ENCODE results near the gene SNUPN.
"Not testable (repeated sequence)": the region's sequence is repeated elsewhere in the genome, so short reads cannot be mapped to it uniquely, and the experiment has no call there.

Gene SNUPN

DNA sequence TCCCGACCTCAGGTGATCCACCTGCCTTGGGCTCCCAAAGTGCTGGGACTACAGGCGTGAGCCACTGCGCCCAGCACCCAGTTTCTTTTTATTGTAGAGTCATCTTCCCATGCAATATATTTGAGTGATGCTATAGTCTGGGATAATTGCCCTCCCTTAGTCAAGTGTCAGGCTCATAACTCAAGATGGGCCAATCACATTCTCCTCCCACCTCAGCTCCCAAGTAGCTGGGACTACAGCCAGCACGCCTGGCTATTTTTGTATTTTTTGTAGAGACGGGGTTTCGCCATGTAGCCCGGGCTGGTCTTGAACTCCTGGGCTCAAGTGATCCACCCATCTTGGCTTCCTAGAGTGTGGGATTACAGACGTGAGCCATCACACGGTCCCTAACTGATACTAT, 31.2 kb downstream of the SNUPN start:
- no peaks in the 10 kb centered on the region for H3K9me3 Mint-ChIP-seq
- peaks cover 20% of the 10 kb centered on the region for H3K4me1 Mint-ChIP-seq (ENCODE audit: low read depth)
- H3K27me3 Mint-ChIP-seq: no peaks in the 10 kb centered on the region
- intact Hi-C loops (cut with micrococcal nuclease): no loop called here
- no peak overlapping the region for H3K4me3 Mint-ChIP-seq
- H3K27ac Mint-ChIP-seq: no peak overlapping the region
- H3K36me3 Mint-ChIP-seq (ENCODE audit: low read depth): peaks cover 90% of the 10 kb centered on the region

- Mint-ChIP-seq H3K27me3 (no peaks in the 10 kb centered on the region), H3K9me3 (no peaks in the 10 kb centered on the region), H3K36me3 (ENCODE audit: low read depth) (peaks cover 79% of the 10 kb centered on the region), H3K4me3 (no peak overlapping the region), H3K27ac (no peak overlapping the region), H3K4me1 (ENCODE audit: low read depth) (peaks cover 2% of the 10 kb centered on the region)
- intact Hi-C loops (cut with micrococcal nuclease): no loop called here
Measured at GRCh38 chr15:75591655-75592364, 33.7 kb downstream of the SNUPN start.

- H3K27me3 Mint-ChIP-seq: no peaks in the 10 kb centered on the region
- H3K27ac Mint-ChIP-seq: no peak overlapping the region
- no peaks in the 10 kb centered on the region for H3K4me1 Mint-ChIP-seq (ENCODE audit: low read depth)
- no peak overlapping the region for H3K4me3 Mint-ChIP-seq
- H3K9me3 Mint-ChIP-seq: no peaks in the 10 kb centered on the region
- intact Hi-C loops (cut with micrococcal nuclease): no loop called here
- peaks cover 70% of the 10 kb centered on the region for H3K36me3 Mint-ChIP-seq (ENCODE audit: low read depth)
Measured at GRCh38 chr15:75590239-75590638, 35.3 kb downstream of the SNUPN start.

DNA sequence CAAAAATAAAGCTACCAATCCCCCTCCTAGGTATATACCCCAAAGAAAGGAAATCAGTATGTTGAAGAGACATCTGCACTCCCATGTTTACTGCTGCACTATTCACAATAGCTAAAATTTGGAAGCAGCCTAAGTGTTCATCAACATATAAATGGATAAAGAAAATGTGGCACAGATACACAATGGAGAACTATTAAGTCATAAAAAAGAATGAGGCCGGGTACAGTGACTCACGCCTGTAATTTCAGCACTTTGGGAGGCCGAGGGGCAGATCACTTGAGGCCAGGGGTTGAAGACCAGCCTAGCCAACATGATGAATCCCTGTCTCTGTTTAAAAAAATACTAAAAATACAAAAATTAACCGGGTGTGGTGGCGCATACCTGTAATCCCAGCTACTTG, 36.5 kb downstream of the SNUPN start:
- Mint-ChIP-seq H3K27ac (no peak overlapping the region), H3K4me3 (no peak overlapping the region), H3K27me3 (no peaks in the 10 kb centered on the region), H3K36me3 (ENCODE audit: low read depth) (peaks cover 62% of the 10 kb centered on the region), H3K4me1 (ENCODE audit: low read depth) (peaks cover 7% of the 10 kb centered on the region), H3K9me3 (no peaks in the 10 kb centered on the region)
- intact Hi-C loops (cut with micrococcal nuclease): no loop called here

- H3K27me3 Mint-ChIP-seq; intact Hi-C loops (cut with micrococcal nuclease); H3K9me3 Mint-ChIP-seq; H3K27ac Mint-ChIP-seq; H3K4me3 Mint-ChIP-seq: not testable (repeated sequence)
- Mint-ChIP-seq H3K36me3 (ENCODE audit: low read depth) (peaks cover 38% of the 10 kb centered on the region), H3K4me1 (ENCODE audit: low read depth) (peaks cover 16% of the 10 kb centered on the region)
Measured at GRCh38 chr15:75586422-75586821, 39.1 kb downstream of the SNUPN start.

DNA sequence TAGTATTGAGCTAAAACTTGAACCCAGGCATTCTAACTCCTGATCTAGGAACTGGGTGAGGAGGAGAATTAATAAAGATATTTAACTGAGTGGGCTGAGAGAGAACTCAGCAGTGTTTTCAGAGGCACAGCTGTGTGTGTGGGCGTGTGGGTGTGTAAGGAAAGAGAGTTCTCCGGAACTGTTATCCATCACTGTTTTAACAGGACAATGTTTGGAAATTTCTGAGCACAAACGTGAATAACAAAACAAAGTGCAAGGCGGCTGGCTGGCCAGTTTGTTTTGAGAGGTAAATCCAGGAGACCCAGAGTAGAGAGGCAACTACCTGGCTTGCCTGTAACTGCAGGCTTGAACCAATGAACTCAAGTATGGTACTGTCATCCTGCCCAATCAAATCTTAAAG, 41.4 kb downstream of the SNUPN start:
- Mint-ChIP-seq H3K4me1 (ENCODE audit: low read depth) (peaks cover 22% of the 10 kb centered on the region), H3K27me3 (no peaks in the 10 kb centered on the region), H3K9me3 (no peaks in the 10 kb centered on the region), H3K36me3 (ENCODE audit: low read depth) (peaks cover 17% of the 10 kb centered on the region), H3K4me3 (no peak overlapping the region), H3K27ac (peak overlapping the region; percentile 25)
- intact Hi-C loops (cut with micrococcal nuclease): no loop called here

DNA sequence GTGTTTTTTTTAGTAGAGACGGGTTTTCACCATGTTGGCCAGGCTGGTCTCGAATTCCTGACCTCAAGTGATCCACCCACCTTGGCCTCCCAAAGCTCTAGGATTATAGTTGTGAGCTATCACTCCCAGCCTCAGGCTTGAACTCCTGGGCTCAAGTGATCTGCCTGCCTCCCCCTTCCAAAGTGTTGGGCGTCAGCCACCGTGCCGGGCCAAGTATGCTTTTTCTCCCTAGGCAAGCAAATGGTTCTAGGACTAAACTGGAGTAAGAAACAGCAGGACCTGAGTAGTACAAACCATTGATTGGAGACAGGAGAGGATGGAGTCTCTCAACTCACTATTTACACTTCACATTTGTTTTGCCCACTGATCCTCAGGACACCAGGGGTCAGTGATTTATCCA, 41.8 kb downstream of the SNUPN start:
- Mint-ChIP-seq H3K36me3 (ENCODE audit: low read depth) (peaks cover 13% of the 10 kb centered on the region), H3K4me1 (ENCODE audit: low read depth) (peaks cover 22% of the 10 kb centered on the region), H3K27ac (peak overlapping the region; percentile 25), H3K27me3 (no peaks in the 10 kb centered on the region), H3K9me3 (no peaks in the 10 kb centered on the region), H3K4me3 (no peak overlapping the region)
- intact Hi-C loops (cut with micrococcal nuclease): no loop called here

DNA sequence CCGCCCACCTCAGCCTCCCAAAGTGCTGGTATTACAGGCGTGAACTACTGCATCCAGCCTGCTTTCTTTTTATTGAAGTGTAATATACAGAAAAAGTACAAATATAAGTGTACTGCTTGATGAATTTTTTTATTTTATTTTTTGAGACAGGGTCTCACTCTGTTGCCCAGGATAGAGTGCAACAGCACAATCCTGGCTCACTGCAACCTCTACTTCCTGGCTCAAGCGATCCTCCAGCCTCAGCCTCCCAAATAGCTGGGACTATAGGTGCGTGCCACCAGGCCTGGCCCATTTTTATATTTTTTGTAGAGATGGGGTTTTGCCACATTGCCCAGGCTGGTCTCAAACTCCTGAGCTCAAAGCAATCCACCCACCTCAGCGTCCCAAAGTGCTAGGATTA, 42.6 kb downstream of the SNUPN start:
- H3K9me3 Mint-ChIP-seq; intact Hi-C loops (cut with micrococcal nuclease); H3K4me3 Mint-ChIP-seq; H3K27me3 Mint-ChIP-seq: not testable (repeated sequence)
- Mint-ChIP-seq H3K36me3 (ENCODE audit: low read depth) (peaks cover 19% of the 10 kb centered on the region), H3K4me1 (ENCODE audit: low read depth) (peaks cover 22% of the 10 kb centered on the region), H3K27ac (peak overlapping the region; percentile 25)

- intact Hi-C loops (cut with micrococcal nuclease): loop anchor here (5.0 kb wide), 4 partner anchors 47 to 127 kb away; partner anchors contain the start of genes SIN3A, SNUPN and SNX33
- peak within 1 kb of the TSS; percentile 92 for H3K4me3 Mint-ChIP-seq
- peaks cover 20% of the 10 kb centered on the region for H3K4me1 Mint-ChIP-seq (ENCODE audit: low read depth)
Measured at GRCh38 chr15:75578948-75579920, 46.3 kb downstream of the SNUPN start, which contains the start of gene PTPN9. Gene PTPN9, minus strand, starts transcription at chr15:75579315. Its CDS starts 539 bp downstream, at chr15:75578776.

DNA sequence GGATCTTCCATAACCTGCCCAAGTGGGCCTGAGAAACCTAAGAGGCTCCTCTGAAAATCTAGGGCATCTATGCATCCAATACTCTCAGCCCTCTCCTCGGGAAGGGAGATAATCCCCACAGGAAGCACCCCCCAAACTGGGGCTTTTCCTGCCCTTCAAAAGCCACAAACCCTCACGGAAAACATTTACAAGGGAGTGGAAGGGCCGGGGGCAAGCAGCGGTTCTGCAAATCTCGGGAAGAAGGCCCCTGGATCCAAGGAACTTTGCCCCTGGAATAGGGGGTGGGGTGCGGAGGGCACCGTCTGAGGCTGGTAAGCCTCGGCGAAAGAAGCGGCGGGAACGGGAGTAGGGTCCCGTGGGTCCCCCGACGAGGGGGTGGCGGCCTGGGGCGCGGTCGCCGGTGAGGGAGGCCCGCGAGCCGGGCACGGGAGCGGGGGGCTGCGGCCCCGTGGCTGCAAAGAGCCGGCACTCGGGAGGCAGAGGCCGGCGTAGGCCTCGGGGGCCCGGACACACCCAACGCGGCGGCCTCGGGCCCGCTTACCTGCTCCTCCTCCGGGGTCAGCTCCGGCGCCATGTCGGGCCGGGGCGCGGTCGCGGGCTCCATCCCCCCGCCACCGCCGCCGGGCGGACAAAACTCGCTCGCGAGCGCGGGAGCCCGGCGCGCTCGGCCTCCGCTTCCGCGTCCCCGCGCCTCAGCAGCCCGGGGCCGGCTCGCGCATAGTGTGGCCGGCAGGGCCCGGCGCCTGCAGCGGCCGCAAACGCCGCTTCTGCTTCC, 47.2 kb downstream of the SNUPN start:
- intact Hi-C loops (cut with micrococcal nuclease): loop anchor here (5.0 kb wide), 4 partner anchors 46 to 126 kb away; partner anchors contain the start of genes SIN3A, SNUPN and SNX33
- Mint-ChIP-seq H3K4me1 (ENCODE audit: low read depth) (peaks cover 20% of the 10 kb centered on the region), H3K4me3 (peak overlapping the region; percentile 92), H3K27ac (peak overlapping the region; percentile 95), H3K36me3 (ENCODE audit: low read depth) (peaks cover 24% of the 10 kb centered on the region), H3K27me3 (no peaks in the 10 kb centered on the region), H3K9me3 (no peaks in the 10 kb centered on the region)

More at GRCh38 chr15:75578948-75579920, 46.3 kb downstream of the SNUPN start, which contains the start of gene PTPN9:
- Mint-ChIP-seq H3K27me3 (no peaks in the 10 kb centered on the region), H3K36me3 (ENCODE audit: low read depth) (peaks cover 16% of the 10 kb centered on the region), H3K9me3 (no peaks in the 10 kb centered on the region), H3K27ac (peak within 1 kb of the TSS; percentile 95)

DNA sequence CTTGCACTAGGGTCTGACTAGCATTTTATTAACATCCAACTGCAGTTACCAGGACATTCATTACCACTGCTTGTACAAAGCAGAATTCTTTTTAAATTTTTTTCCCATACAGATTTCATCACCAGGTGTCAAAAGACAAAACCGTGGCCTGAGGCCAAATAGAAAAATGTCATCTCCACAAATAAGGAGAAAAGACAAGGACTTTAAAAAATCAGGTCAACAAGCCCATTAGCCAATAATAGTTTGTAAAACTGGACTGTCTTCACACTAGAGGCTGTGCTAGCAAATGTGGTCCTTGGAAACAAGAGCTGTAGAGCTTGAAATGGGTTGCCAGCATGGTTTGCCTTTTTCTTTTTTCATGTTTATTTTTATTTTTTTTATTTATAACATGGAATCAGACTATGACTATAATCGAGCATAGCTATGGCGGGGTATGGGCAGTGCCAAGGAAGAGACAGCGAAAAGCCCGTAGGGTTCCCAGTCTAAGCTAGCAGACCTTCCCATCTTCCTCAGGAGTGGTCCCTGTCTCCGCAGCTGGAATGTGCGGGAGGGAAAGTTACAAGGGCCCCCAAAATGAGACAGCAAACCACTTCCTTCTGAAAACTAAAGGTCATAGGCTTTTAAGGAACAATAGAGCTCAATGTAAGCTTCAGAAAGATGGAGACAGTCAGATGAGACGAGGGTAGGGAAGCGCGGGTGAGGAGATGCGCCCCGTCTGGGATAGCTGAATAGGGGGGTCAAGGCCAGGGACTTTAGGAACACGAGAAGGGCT, 47.9 kb downstream of the SNUPN start:
- H3K9me3 Mint-ChIP-seq: no peaks in the 10 kb centered on the region
- intact Hi-C loops (cut with micrococcal nuclease): loop anchor here (5.0 kb wide), 4 partner anchors 45 to 125 kb away; partner anchors contain the start of genes SIN3A, SNUPN and SNX33
- peak overlapping the region; percentile 95 for H3K27ac Mint-ChIP-seq
- H3K36me3 Mint-ChIP-seq (ENCODE audit: low read depth): peaks cover 24% of the 10 kb centered on the region
- peak overlapping the region; percentile 92 for H3K4me3 Mint-ChIP-seq
- H3K27me3 Mint-ChIP-seq: no peaks in the 10 kb centered on the region
- peaks cover 26% of the 10 kb centered on the region for H3K4me1 Mint-ChIP-seq (ENCODE audit: low read depth)

- intact Hi-C loops (cut with micrococcal nuclease): no loop called here
- Mint-ChIP-seq H3K9me3 (no peaks in the 10 kb centered on the region), H3K27ac (peak overlapping the region; percentile 17), H3K4me3 (no peak overlapping the region), H3K36me3 (ENCODE audit: low read depth) (peaks cover 44% of the 10 kb centered on the region), H3K4me1 (ENCODE audit: low read depth) (peaks cover 39% of the 10 kb centered on the region), H3K27me3 (no peaks in the 10 kb centered on the region)
Measured at GRCh38 chr15:75573648-75574384, 51.7 kb downstream of the SNUPN start.

Measured in dendritic cell treated with granulocyte-macrophage colony-stimulating factor and Interleukin-4, amounts not matched to agents 40 ng/mL and 50 ng/mL, for 4 days (primary cell).